ENCODE results near the gene SH3RF3. TPM values are rescaled to one million over a fixed set of nuclear protein-coding genes. Genes with fewer than 3 reads are reported as not detected.

The SH3RF3 gene
- total RNA-seq, 1 experiment from 2014 or later, result 4.9 TPM

GRCh38 chr2:109446278-109447131, 317.5 kb downstream of the SH3RF3 start:
- POLR2A ChIA-PET, result interaction anchor here (0.7 kb wide), 1 partner anchor 69 kb away, joined by 4 read pairs; no protein-coding TSS in a partner anchor
- Histone ChIP-seq H3K36me3 (ENCODE audit: control insufficient read depth, insufficient read depth, low read length) (no peaks in the 10 kb centered on the region), H3K4me1 (ENCODE audit: control insufficient read depth, insufficient read depth, low read length) (no peaks in the 10 kb centered on the region), H3K4me3 (ENCODE audit: low read depth in 2 of 2, low read length in 2 of 2) (no peak overlapping the region), H3K27me3 (ENCODE audit: control insufficient read depth, insufficient read depth, low read length) (no peaks in the 10 kb centered on the region), H3K27ac (ENCODE audit: low read length) (no peak overlapping the region), H3K9me3 (ENCODE audit: control insufficient read depth, insufficient read depth, low read depth, low read length) (peaks cover 30% of the 10 kb centered on the region)
- TF ChIP-seq POLR2AphosphoS5 (IDR thresholded peaks at IDR 0.05; ENCODE audit: low read depth, low read length) (no peak), CTCF (IDR thresholded peaks at IDR 0.05) (no peak), REST (IDR thresholded peaks at IDR 0.05; ENCODE audit: insufficient read depth in 1 of 2, low read depth in 2 of 2, low read length in 1 of 2) (no peak), SIN3A (IDR thresholded peaks at IDR 0.05; ENCODE audit: borderline replicate concordance, insufficient read depth, low read depth, low read length) (no peak), TCF7L2 (IDR thresholded peaks at IDR 0.05; ENCODE audit: low read depth, low read length) (no peak)
- no peak for ATAC-seq
- no peak for DNase-seq (ENCODE audit: low read depth, low spot score)
- CTCF ChIA-PET, result no interaction called here
- BruUV-seq (replicated peaks), result no TSS peak
- in situ Hi-C loops (cut with HindIII; ENCODE audit: low pct_unique_long_range_greater_than_20kb, low sequenced_read_pairs) (no loop called here), intact Hi-C loops (cut with micrococcal nuclease; ENCODE audit: unreplicated experiment) (no loop called here)

DNA sequence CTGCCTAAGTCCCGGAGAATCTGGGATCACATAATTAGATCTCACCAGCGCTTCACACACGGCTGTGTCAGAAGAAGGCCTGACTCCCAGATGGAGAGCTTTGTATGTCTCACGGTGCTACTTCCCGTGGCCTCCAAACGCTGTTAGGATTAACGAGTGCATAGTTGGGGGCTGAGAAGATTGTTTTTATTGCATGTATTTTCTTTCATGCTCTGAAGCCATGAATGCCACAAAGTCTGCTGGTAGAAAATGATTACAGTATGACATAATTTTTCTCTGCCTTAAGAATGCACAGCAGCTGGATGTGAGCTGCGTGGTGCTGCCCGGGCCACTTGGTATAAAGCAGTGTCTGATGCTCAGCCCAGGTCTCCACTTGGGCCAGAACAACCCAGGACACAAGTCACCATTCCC, 318.3 kb downstream of the SH3RF3 start:
- TF ChIP-seq CTCF (IDR thresholded peaks at IDR 0.05) (no peak), SIN3A (IDR thresholded peaks at IDR 0.05; ENCODE audit: borderline replicate concordance, insufficient read depth, low read depth, low read length) (no peak), TCF7L2 (IDR thresholded peaks at IDR 0.05; ENCODE audit: low read depth, low read length) (no peak)
- no peak overlapping the region for H3K4me3 ChIP-seq (ENCODE audit: low read depth in 2 of 2, low read length in 2 of 2)
- BruUV-seq (replicated peaks), result no TSS peak
- in situ Hi-C loops (cut with HindIII; ENCODE audit: low pct_unique_long_range_greater_than_20kb, low sequenced_read_pairs), result no loop called here
- no peak overlapping the region for H3K27ac ChIP-seq (ENCODE audit: low read length)
- H3K36me3 ChIP-seq (ENCODE audit: control insufficient read depth, insufficient read depth, low read length), result no peaks in the 10 kb centered on the region
- no peaks in the 10 kb centered on the region for H3K27me3 ChIP-seq (ENCODE audit: control insufficient read depth, insufficient read depth, low read length)
- CTCF ChIA-PET, result interaction anchor here (1.1 kb wide), 1 partner anchor 63 kb away, joined by 3 read pairs; no protein-coding TSS in a partner anchor
- intact Hi-C loops (cut with micrococcal nuclease; ENCODE audit: unreplicated experiment), result no loop called here
- H3K9me3 ChIP-seq (ENCODE audit: control insufficient read depth, insufficient read depth, low read depth, low read length), result peaks cover 29% of the 10 kb centered on the region
- no peaks in the 10 kb centered on the region for H3K4me1 ChIP-seq (ENCODE audit: control insufficient read depth, insufficient read depth, low read length)
- POLR2A ChIA-PET, result interaction anchor here (0.7 kb wide), 1 partner anchor 68 kb away, joined by 4 read pairs; no protein-coding TSS in a partner anchor
- ATAC-seq, result no peak
- DNase-seq (ENCODE audit: low read depth, low spot score), result no peak

Measured in Panc1 (cell line).